ENCODE measurements around the gene COPA.

DNA sequence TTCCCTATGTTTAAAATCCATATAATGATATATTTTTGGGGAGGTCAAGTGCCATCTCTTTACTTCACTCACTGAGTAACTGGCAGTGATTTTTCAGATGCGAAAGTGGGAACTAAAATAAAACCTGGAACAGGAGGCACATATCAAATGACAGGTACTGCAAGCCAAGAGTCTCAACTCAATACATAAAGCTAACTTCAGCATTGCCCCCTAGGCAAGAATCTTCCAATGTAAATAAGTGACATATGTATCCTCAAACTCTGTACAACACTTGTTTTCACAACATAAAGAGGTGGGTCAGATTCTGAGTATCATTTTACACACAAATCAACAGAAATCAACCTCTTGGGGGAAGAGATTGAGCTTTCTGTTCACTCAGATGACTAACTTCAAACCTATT lies 98.8 kb downstream of the COPA start:
- TF ChIP-seq, protein P1, sequence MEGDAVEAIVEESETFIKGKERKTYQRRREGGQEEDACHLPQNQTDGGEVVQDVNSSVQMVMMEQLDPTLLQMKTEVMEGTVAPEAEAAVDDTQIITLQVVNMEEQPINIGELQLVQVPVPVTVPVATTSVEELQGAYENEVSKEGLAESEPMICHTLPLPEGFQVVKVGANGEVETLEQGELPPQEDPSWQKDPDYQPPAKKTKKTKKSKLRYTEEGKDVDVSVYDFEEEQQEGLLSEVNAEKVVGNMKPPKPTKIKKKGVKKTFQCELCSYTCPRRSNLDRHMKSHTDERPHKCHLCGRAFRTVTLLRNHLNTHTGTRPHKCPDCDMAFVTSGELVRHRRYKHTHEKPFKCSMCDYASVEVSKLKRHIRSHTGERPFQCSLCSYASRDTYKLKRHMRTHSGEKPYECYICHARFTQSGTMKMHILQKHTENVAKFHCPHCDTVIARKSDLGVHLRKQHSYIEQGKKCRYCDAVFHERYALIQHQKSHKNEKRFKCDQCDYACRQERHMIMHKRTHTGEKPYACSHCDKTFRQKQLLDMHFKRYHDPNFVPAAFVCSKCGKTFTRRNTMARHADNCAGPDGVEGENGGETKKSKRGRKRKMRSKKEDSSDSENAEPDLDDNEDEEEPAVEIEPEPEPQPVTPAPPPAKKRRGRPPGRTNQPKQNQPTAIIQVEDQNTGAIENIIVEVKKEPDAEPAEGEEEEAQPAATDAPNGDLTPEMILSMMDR (IDR thresholded peaks at IDR 0.05 in 4 of 5, conservative IDR thresholded peaks at IDR 0.05 in 1 of 5) = no peak
- TF ChIP-seq POLR2A (IDR thresholded peaks at IDR 0.05) = no peak

Data from gastrocnemius medialis (tissue), 4 donors.